WTC11 (cell line): ENCODE results near the gene NEBL. TPM values are rescaled to one million over a fixed set of nuclear protein-coding genes. Genes with fewer than 3 reads are reported as not detected.

Source experiments
- ATAC-seq: fragments of 200-7000 bp; cut with Tn5 transposase; 2 replicates; pipeline ENCODE4 v1.10.0; 2021; ENCODE audit warnings: mild to moderate bottlenecking, moderate library complexity
- CTCF ChIA-PET: fragments of 300-600 bp; sonication (Branson Sonifier 250); formaldehyde crosslinking; loops from one replicate; lab custom pipeline; 2021; ENCODE audit warnings: antibody characterized with exemption; lab: Charles Lee
- POLR2A ChIA-PET: fragments of 350-600 bp; sonication (Branson Sonifier 250); formaldehyde crosslinking; loops from one replicate; lab custom pipeline; 2021; ENCODE audit warnings: antibody characterized with exemption; lab: Charles Lee
- DNase-seq: peaks from one replicate; pipeline ENCODE4 v3.0.0; 2021; ENCODE audit warnings: low spot score
- H3K27ac Mint-ChIP-seq: 2 replicates; pipeline ENCODE4 v1.8.0; 2021; ENCODE audit warnings: mixed read lengths
- H3K27me3 Mint-ChIP-seq: 2 replicates; pipeline ENCODE4 v1.8.0; 2021; ENCODE audit warnings: low read depth, mild to moderate bottlenecking, moderate library complexity, mixed read lengths
- H3K36me3 Mint-ChIP-seq: 2 replicates; pipeline ENCODE4 v1.8.0; 2021; ENCODE audit warnings: mixed read lengths
- H3K4me1 Mint-ChIP-seq: 2 replicates; pipeline ENCODE4 v1.8.0; 2022; ENCODE audit warnings: mixed read lengths
- H3K4me3 Mint-ChIP-seq: 2 replicates; pipeline ENCODE4 v1.8.0; 2021; ENCODE audit warnings: mild to moderate bottlenecking, moderate library complexity, mixed read lengths
- H3K9me3 Mint-ChIP-seq: 2 replicates; pipeline ENCODE4 v1.8.0; 2021; ENCODE audit warnings: mixed read lengths
- E2F1 ChIP-seq: sonication (generic); formaldehyde crosslinking; IDR thresholded peaks from 2 replicates; pipeline ENCODE4 v1.8.0; 2022; ENCODE audit warnings: mild to moderate bottlenecking, missing genetic modification reagents
- EMX1 ChIP-seq: fragments of 250-450 bp; sonication (Bioruptor Pico); IDR thresholded peaks from 2 replicates; pipeline ENCODE4 v1.8.0; 2021; ENCODE audit warnings: mild to moderate bottlenecking
- HMGA2 ChIP-seq: fragments of 250-450 bp; sonication (Bioruptor Pico); IDR thresholded peaks from 2 replicates; pipeline ENCODE4 v1.4.0; 2021; ENCODE audit warnings: mild to moderate bottlenecking, moderate library complexity
- JAZF1 ChIP-seq: fragments of 250-450 bp; sonication (Bioruptor Pico); IDR thresholded peaks from 2 replicates; pipeline ENCODE4 v1.9.0; 2021; ENCODE audit warnings: moderate library complexity, mild to moderate bottlenecking, inconsistent platforms
- MYBL2 ChIP-seq: sonication (generic); formaldehyde crosslinking; IDR thresholded peaks from 2 replicates; pipeline ENCODE4 v1.8.1; 2023; ENCODE audit warnings: mild to moderate bottlenecking, moderate library complexity, missing genetic modification reagents
- NFYB ChIP-seq: sonication (generic); formaldehyde crosslinking; conservative IDR thresholded peaks from 2 replicates; pipeline ENCODE4 v1.8.0; 2022; ENCODE audit warnings: low read depth, missing genetic modification reagents
- SP1 ChIP-seq: sonication (generic); formaldehyde crosslinking; conservative IDR thresholded peaks from 2 replicates; pipeline ENCODE4 v1.8.1; 2022; ENCODE audit warnings: missing genetic modification reagents
- TEAD1 ChIP-seq: sonication (generic); formaldehyde crosslinking; IDR thresholded peaks from 2 replicates; pipeline ENCODE4 v1.8.0; 2022; ENCODE audit warnings: mild to moderate bottlenecking, missing genetic modification reagents
- ZNF121 ChIP-seq: sonication (generic); formaldehyde crosslinking; IDR thresholded peaks from 2 replicates; pipeline ENCODE4 v1.8.0; 2023; ENCODE audit warnings: missing genetic modification reagents
- ZNF232 ChIP-seq: sonication (generic); formaldehyde crosslinking; IDR thresholded peaks from 2 replicates; pipeline ENCODE4 v1.8.0; 2022; ENCODE audit warnings: mild to moderate bottlenecking, missing genetic modification reagents
- ZNF423 ChIP-seq: fragments of 250-450 bp; sonication (Bioruptor Pico); IDR thresholded peaks from 2 replicates; pipeline ENCODE4 v2.1.2; 2022; ENCODE audit warnings: mild to moderate bottlenecking, moderate library complexity
- ZNF671 ChIP-seq: fragments of 250-450 bp; sonication (Bioruptor Pico); IDR thresholded peaks from 2 replicates; pipeline ENCODE4 v1.8.0; 2021; ENCODE audit warnings: mild to moderate bottlenecking
- total RNA-seq: library from RNA; stranded (reverse); gene quantifications from 3 replicates; pipeline ENCODE4 v1.2.3, GENCODE V29; 2021
- TF ChIP-seq, protein P1 (sequence below): fragments of 250-450 bp; sonication (Bioruptor Pico); IDR thresholded peaks from 2 replicates; pipeline ENCODE4 v1.9.0; 2021; ENCODE audit warnings: mild to moderate bottlenecking
- TF ChIP-seq, protein P2 (sequence below): sonication (generic); formaldehyde crosslinking; IDR thresholded peaks from 2 replicates; pipeline ENCODE4 v1.8.1; 2022; ENCODE audit warnings: mild to moderate bottlenecking, missing genetic modification reagents, moderate library complexity, borderline replicate concordance
- TF ChIP-seq, protein P3 (sequence below): fragments of 250-450 bp; sonication (Bioruptor Pico); IDR thresholded peaks from 2 replicates; pipeline ENCODE4 v1.8.0; 2021; ENCODE audit warnings: mild to moderate bottlenecking
- TF ChIP-seq, protein P4 (sequence below): sonication (generic); formaldehyde crosslinking; IDR thresholded peaks from 2 replicates; pipeline ENCODE4 v1.8.0; 2022; ENCODE audit warnings: missing genetic modification reagents
- TF ChIP-seq, protein P5 (sequence below): fragments of 250-450 bp; sonication (Bioruptor Pico); IDR thresholded peaks from 2 replicates; pipeline ENCODE4 v1.9.0; 2021; ENCODE audit warnings: mild to moderate bottlenecking, borderline replicate concordance
- TF ChIP-seq, protein P6 (sequence below): sonication (generic); formaldehyde crosslinking; IDR thresholded peaks from 2 replicates; pipeline ENCODE4 v1.8.0; 2022; ENCODE audit warnings: mild to moderate bottlenecking, missing genetic modification reagents

Gene NEBL
- total RNA-seq, 1 experiment from 2014 or later, result 8.9 TPM

GRCh38 chr10:20901110-20901509 is 4.0 kb upstream of the NEBL start (continued):
- TF ChIP-seq, protein P1, sequence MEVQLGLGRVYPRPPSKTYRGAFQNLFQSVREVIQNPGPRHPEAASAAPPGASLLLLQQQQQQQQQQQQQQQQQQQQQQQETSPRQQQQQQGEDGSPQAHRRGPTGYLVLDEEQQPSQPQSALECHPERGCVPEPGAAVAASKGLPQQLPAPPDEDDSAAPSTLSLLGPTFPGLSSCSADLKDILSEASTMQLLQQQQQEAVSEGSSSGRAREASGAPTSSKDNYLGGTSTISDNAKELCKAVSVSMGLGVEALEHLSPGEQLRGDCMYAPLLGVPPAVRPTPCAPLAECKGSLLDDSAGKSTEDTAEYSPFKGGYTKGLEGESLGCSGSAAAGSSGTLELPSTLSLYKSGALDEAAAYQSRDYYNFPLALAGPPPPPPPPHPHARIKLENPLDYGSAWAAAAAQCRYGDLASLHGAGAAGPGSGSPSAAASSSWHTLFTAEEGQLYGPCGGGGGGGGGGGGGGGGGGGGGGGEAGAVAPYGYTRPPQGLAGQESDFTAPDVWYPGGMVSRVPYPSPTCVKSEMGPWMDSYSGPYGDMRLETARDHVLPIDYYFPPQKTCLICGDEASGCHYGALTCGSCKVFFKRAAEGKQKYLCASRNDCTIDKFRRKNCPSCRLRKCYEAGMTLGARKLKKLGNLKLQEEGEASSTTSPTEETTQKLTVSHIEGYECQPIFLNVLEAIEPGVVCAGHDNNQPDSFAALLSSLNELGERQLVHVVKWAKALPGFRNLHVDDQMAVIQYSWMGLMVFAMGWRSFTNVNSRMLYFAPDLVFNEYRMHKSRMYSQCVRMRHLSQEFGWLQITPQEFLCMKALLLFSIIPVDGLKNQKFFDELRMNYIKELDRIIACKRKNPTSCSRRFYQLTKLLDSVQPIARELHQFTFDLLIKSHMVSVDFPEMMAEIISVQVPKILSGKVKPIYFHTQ (CRISPR knock-in tag), result no peak
- TF ChIP-seq MYBL2, result no peak
- TF ChIP-seq SP1 (CRISPR knock-in tag), result no peak
- TF ChIP-seq E2F1, result no peak
- no peak for TF ChIP-seq EMX1
- TF ChIP-seq, all 79 proteins: peak for 0

DNA sequence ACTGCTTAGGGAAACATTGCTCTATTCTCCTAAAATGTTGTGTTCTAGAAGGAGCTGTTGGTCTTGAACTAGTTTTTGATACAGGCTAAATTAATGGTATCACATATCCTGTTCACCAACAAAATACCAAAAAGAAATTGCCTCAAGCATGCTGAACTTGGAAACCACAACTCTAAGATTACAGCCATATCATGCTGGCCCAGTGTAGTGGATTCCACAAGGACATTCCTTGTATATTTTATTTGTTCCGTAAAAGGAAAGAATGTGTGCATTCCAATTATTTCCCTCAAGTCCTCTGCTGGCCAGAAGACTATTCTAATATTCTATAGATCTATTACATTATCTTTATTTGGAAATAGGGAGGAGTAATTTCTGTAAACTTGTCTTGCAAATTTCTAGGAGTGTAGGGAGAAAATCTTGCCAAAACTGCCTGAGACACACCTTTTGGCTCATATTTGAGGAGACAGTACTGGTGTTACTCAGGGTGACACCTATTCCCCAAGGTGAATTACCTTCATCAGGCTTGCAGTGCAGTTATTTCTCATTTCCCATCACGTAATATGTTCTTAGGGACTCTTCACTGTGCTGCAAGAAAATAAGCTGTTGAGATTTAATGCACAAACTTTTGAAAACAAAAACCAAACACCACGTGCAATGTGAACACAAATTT is 1.9 kb upstream of the NEBL start:
- ATAC-seq (no peak), DNase-seq (no peak)
- Mint-ChIP-seq H3K27me3 (no peaks in the 10 kb centered on the region), H3K4me3 (no peak overlapping the region), H3K27ac (no peak overlapping the region), H3K36me3 (no peaks in the 10 kb centered on the region), H3K4me1 (no peaks in the 10 kb centered on the region), H3K9me3 (peaks cover 3% of the 10 kb centered on the region; the same call in 1 of the 2 replicates)
- POLR2A ChIA-PET, result no interaction called here
- CTCF ChIA-PET, result no interaction called here
- no peak for TF ChIP-seq JAZF1 (CRISPR knock-in tag)
- TF ChIP-seq ZNF232 (CRISPR knock-in tag), result no peak
- TF ChIP-seq NFYB (CRISPR knock-in tag), result no peak
- TF ChIP-seq, protein P1 (CRISPR knock-in tag), result no peak
- no peak for TF ChIP-seq ZNF121
- TF ChIP-seq, protein P2, sequence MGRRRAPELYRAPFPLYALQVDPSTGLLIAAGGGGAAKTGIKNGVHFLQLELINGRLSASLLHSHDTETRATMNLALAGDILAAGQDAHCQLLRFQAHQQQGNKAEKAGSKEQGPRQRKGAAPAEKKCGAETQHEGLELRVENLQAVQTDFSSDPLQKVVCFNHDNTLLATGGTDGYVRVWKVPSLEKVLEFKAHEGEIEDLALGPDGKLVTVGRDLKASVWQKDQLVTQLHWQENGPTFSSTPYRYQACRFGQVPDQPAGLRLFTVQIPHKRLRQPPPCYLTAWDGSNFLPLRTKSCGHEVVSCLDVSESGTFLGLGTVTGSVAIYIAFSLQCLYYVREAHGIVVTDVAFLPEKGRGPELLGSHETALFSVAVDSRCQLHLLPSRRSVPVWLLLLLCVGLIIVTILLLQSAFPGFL, result no peak
- TF ChIP-seq, protein P3, sequence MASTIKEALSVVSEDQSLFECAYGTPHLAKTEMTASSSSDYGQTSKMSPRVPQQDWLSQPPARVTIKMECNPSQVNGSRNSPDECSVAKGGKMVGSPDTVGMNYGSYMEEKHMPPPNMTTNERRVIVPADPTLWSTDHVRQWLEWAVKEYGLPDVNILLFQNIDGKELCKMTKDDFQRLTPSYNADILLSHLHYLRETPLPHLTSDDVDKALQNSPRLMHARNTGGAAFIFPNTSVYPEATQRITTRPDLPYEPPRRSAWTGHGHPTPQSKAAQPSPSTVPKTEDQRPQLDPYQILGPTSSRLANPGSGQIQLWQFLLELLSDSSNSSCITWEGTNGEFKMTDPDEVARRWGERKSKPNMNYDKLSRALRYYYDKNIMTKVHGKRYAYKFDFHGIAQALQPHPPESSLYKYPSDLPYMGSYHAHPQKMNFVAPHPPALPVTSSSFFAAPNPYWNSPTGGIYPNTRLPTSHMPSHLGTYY, result no peak
- TF ChIP-seq ZNF423 (CRISPR knock-in tag), result no peak
- TF ChIP-seq HMGA2 (CRISPR knock-in tag), result no peak
- no peak for TF ChIP-seq ZNF671
- no peak for TF ChIP-seq TEAD1 (CRISPR knock-in tag)
- TF ChIP-seq, protein P4, sequence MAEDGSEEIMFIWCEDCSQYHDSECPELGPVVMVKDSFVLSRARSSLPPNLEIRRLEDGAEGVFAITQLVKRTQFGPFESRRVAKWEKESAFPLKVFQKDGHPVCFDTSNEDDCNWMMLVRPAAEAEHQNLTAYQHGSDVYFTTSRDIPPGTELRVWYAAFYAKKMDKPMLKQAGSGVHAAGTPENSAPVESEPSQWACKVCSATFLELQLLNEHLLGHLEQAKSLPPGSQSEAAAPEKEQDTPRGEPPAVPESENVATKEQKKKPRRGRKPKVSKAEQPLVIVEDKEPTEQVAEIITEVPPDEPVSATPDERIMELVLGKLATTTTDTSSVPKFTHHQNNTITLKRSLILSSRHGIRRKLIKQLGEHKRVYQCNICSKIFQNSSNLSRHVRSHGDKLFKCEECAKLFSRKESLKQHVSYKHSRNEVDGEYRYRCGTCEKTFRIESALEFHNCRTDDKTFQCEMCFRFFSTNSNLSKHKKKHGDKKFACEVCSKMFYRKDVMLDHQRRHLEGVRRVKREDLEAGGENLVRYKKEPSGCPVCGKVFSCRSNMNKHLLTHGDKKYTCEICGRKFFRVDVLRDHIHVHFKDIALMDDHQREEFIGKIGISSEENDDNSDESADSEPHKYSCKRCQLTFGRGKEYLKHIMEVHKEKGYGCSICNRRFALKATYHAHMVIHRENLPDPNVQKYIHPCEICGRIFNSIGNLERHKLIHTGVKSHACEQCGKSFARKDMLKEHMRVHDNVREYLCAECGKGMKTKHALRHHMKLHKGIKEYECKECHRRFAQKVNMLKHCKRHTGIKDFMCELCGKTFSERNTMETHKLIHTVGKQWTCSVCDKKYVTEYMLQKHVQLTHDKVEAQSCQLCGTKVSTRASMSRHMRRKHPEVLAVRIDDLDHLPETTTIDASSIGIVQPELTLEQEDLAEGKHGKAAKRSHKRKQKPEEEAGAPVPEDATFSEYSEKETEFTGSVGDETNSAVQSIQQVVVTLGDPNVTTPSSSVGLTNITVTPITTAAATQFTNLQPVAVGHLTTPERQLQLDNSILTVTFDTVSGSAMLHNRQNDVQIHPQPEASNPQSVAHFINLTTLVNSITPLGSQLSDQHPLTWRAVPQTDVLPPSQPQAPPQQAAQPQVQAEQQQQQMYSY, result no peak
- TF ChIP-seq, protein P5, sequence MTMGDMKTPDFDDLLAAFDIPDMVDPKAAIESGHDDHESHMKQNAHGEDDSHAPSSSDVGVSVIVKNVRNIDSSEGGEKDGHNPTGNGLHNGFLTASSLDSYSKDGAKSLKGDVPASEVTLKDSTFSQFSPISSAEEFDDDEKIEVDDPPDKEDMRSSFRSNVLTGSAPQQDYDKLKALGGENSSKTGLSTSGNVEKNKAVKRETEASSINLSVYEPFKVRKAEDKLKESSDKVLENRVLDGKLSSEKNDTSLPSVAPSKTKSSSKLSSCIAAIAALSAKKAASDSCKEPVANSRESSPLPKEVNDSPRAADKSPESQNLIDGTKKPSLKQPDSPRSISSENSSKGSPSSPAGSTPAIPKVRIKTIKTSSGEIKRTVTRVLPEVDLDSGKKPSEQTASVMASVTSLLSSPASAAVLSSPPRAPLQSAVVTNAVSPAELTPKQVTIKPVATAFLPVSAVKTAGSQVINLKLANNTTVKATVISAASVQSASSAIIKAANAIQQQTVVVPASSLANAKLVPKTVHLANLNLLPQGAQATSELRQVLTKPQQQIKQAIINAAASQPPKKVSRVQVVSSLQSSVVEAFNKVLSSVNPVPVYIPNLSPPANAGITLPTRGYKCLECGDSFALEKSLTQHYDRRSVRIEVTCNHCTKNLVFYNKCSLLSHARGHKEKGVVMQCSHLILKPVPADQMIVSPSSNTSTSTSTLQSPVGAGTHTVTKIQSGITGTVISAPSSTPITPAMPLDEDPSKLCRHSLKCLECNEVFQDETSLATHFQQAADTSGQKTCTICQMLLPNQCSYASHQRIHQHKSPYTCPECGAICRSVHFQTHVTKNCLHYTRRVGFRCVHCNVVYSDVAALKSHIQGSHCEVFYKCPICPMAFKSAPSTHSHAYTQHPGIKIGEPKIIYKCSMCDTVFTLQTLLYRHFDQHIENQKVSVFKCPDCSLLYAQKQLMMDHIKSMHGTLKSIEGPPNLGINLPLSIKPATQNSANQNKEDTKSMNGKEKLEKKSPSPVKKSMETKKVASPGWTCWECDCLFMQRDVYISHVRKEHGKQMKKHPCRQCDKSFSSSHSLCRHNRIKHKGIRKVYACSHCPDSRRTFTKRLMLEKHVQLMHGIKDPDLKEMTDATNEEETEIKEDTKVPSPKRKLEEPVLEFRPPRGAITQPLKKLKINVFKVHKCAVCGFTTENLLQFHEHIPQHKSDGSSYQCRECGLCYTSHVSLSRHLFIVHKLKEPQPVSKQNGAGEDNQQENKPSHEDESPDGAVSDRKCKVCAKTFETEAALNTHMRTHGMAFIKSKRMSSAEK, result no peak
- TF ChIP-seq, protein P6, sequence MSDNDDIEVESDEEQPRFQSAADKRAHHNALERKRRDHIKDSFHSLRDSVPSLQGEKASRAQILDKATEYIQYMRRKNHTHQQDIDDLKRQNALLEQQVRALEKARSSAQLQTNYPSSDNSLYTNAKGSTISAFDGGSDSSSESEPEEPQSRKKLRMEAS (CRISPR knock-in tag), result no peak
